ENCODE data around the gene SCAMP3. TPM values are rescaled to one million over a fixed set of nuclear protein-coding genes. Genes with fewer than 3 reads are reported as not detected.
"Not testable (repeated sequence)": the region's sequence is repeated elsewhere in the genome, so short reads cannot be mapped to it uniquely, and the experiment has no call there.

The SCAMP3 gene
- total RNA-seq, 3 donors from 2014 or later = 193 to 214 (median 208) TPM

- no peaks in the 10 kb centered on the region for H3K27me3 Mint-ChIP-seq (ENCODE audit: low read depth)
- DNase-seq = no peak
- H3K9me3 Mint-ChIP-seq = no peaks in the 10 kb centered on the region
- peaks cover 30% of the 10 kb centered on the region for H3K4me1 Mint-ChIP-seq (ENCODE audit: low read depth)
- peak overlapping the region; percentile 84 for H3K4me3 Mint-ChIP-seq
- H3K36me3 Mint-ChIP-seq (ENCODE audit: insufficient read depth) = peaks cover 17% of the 10 kb centered on the region
- ATAC-seq = peak; percentile 1 to 3
These were observed 7.4 kb downstream of the SCAMP3 start for GRCh38 chr1:155254714-155255242.

GRCh38 chr1:155254228-155254713 is 7.9 kb downstream of the SCAMP3 start:
- H3K9me3 Mint-ChIP-seq = no peaks in the 10 kb centered on the region
- no peaks in the 10 kb centered on the region for H3K27me3 Mint-ChIP-seq (ENCODE audit: low read depth)
- peaks cover 30% of the 10 kb centered on the region for H3K4me1 Mint-ChIP-seq (ENCODE audit: low read depth)
- H3K4me3 Mint-ChIP-seq = peak overlapping the region; percentile 84
- DNase-seq (no peak), ATAC-seq (no peak)
- peaks cover 17% of the 10 kb centered on the region for H3K36me3 Mint-ChIP-seq (ENCODE audit: insufficient read depth)

- DNase-seq (no peak), ATAC-seq (no peak)
- Mint-ChIP-seq H3K4me1 (ENCODE audit: low read depth) (peaks cover 30% of the 10 kb centered on the region), H3K27me3 (ENCODE audit: low read depth) (no peaks in the 10 kb centered on the region), H3K9me3 (no peaks in the 10 kb centered on the region), H3K4me3 (peak overlapping the region; percentile 84), H3K36me3 (ENCODE audit: insufficient read depth) (peaks cover 17% of the 10 kb centered on the region)
These were observed 8.4 kb downstream of the SCAMP3 start for GRCh38 chr1:155253797-155254196.

- Mint-ChIP-seq H3K4me1 (ENCODE audit: low read depth) (peaks cover 30% of the 10 kb centered on the region), H3K4me3 (peak overlapping the region; percentile 84), H3K27me3 (ENCODE audit: low read depth) (no peaks in the 10 kb centered on the region), H3K9me3 (no peaks in the 10 kb centered on the region), H3K36me3 (ENCODE audit: insufficient read depth) (peaks cover 13% of the 10 kb centered on the region)
- DNase-seq (no peak), ATAC-seq (no peak)
These were observed 9.0 kb downstream of the SCAMP3 start for GRCh38 chr1:155253208-155253607.

- H3K36me3 Mint-ChIP-seq (ENCODE audit: insufficient read depth) = peaks cover 4% of the 10 kb centered on the region
- H3K4me3 Mint-ChIP-seq = no peak overlapping the region
- DNase-seq (no peak), ATAC-seq (no peak)
- H3K27me3 Mint-ChIP-seq (ENCODE audit: low read depth) = no peaks in the 10 kb centered on the region
- no peaks in the 10 kb centered on the region for H3K9me3 Mint-ChIP-seq
- peaks cover 28% of the 10 kb centered on the region for H3K4me1 Mint-ChIP-seq (ENCODE audit: low read depth)
These were observed 10.6 kb downstream of the SCAMP3 start for GRCh38 chr1:155251566-155251965.

GRCh38 chr1:155250633-155251449 is 11.3 kb downstream of the SCAMP3 start:
- Mint-ChIP-seq H3K4me1 (ENCODE audit: low read depth) (peaks cover 27% of the 10 kb centered on the region), H3K9me3 (no peaks in the 10 kb centered on the region), H3K27me3 (ENCODE audit: low read depth) (no peaks in the 10 kb centered on the region), H3K4me3 (peak overlapping the region; percentile 71), H3K36me3 (ENCODE audit: insufficient read depth) (no peaks in the 10 kb centered on the region)
- DNase-seq (peak; percentile 97), ATAC-seq (peak; percentile 95 to 96)

- peak overlapping the region; percentile 71 for H3K4me3 Mint-ChIP-seq
- H3K36me3 Mint-ChIP-seq (ENCODE audit: insufficient read depth) = no peaks in the 10 kb centered on the region
- peaks cover 23% of the 10 kb centered on the region for H3K4me1 Mint-ChIP-seq (ENCODE audit: low read depth)
- ATAC-seq (peak; percentile 4 to 6), DNase-seq (no peak)
- H3K27me3 Mint-ChIP-seq (ENCODE audit: low read depth) = no peaks in the 10 kb centered on the region
- H3K9me3 Mint-ChIP-seq = no peaks in the 10 kb centered on the region
These were observed 11.9 kb downstream of the SCAMP3 start for GRCh38 chr1:155250246-155250632.

GRCh38 chr1:155247667-155248553 is 14.2 kb downstream of the SCAMP3 start:
- no peak overlapping the region for H3K4me3 Mint-ChIP-seq
- H3K4me1 Mint-ChIP-seq (ENCODE audit: low read depth) = peaks cover 24% of the 10 kb centered on the region
- no peak for ATAC-seq
- peaks cover 3% of the 10 kb centered on the region for H3K36me3 Mint-ChIP-seq (ENCODE audit: insufficient read depth)
- no peaks in the 10 kb centered on the region for H3K9me3 Mint-ChIP-seq
- DNase-seq = no peak
- H3K27me3 Mint-ChIP-seq (ENCODE audit: low read depth) = peaks cover 2% of the 10 kb centered on the region

GRCh38 chr1:155246796-155247195 is 15.4 kb downstream of the SCAMP3 start:
- DNase-seq; H3K4me3 Mint-ChIP-seq; H3K27me3 Mint-ChIP-seq (ENCODE audit: low read depth); H3K36me3 Mint-ChIP-seq (ENCODE audit: insufficient read depth); H3K9me3 Mint-ChIP-seq; ATAC-seq: not testable (repeated sequence)
- H3K4me1 Mint-ChIP-seq (ENCODE audit: low read depth) = peaks cover 32% of the 10 kb centered on the region

- Mint-ChIP-seq H3K4me3 (peak overlapping the region; percentile 90), H3K4me1 (ENCODE audit: low read depth) (peaks cover 42% of the 10 kb centered on the region), H3K9me3 (no peaks in the 10 kb centered on the region), H3K36me3 (ENCODE audit: insufficient read depth) (peaks cover 3% of the 10 kb centered on the region), H3K27me3 (ENCODE audit: low read depth) (peaks cover 2% of the 10 kb centered on the region)
- ATAC-seq = no peak
- no peak for DNase-seq
These were observed 17.0 kb downstream of the SCAMP3 start for GRCh38 chr1:155245163-155245524.

- H3K4me3 Mint-ChIP-seq = peak overlapping the region; percentile 90
- ATAC-seq (peak; percentile 97), DNase-seq (peak; percentile 81)
- H3K36me3 Mint-ChIP-seq (ENCODE audit: insufficient read depth) = peaks cover 3% of the 10 kb centered on the region
- peaks cover 42% of the 10 kb centered on the region for H3K4me1 Mint-ChIP-seq (ENCODE audit: low read depth)
- peaks cover 2% of the 10 kb centered on the region for H3K27me3 Mint-ChIP-seq (ENCODE audit: low read depth)
- H3K9me3 Mint-ChIP-seq = no peaks in the 10 kb centered on the region
These were observed 17.6 kb downstream of the SCAMP3 start for GRCh38 chr1:155244368-155245162.

- no peaks in the 10 kb centered on the region for H3K9me3 Mint-ChIP-seq
- peak overlapping the region; percentile 90 for H3K4me3 Mint-ChIP-seq
- peaks cover 2% of the 10 kb centered on the region for H3K27me3 Mint-ChIP-seq (ENCODE audit: low read depth)
- ATAC-seq = no peak
- H3K36me3 Mint-ChIP-seq (ENCODE audit: insufficient read depth) = peaks cover 3% of the 10 kb centered on the region
- peaks cover 46% of the 10 kb centered on the region for H3K4me1 Mint-ChIP-seq (ENCODE audit: low read depth)
- no peak for DNase-seq
These were observed 19.3 kb downstream of the SCAMP3 start for GRCh38 chr1:155242805-155243358.

- Mint-ChIP-seq H3K27me3 (ENCODE audit: low read depth) (peaks cover 2% of the 10 kb centered on the region), H3K4me3 (no peak overlapping the region), H3K4me1 (ENCODE audit: low read depth) (peaks cover 46% of the 10 kb centered on the region), H3K36me3 (ENCODE audit: insufficient read depth) (peaks cover 3% of the 10 kb centered on the region), H3K9me3 (no peaks in the 10 kb centered on the region)
- ATAC-seq = no peak
- DNase-seq = no peak
These were observed 20.3 kb downstream of the SCAMP3 start for GRCh38 chr1:155241841-155242264.

Measured in activated T-cell treated with anti-CD3 and anti-CD28 coated beads, Interleukin-2, amount 50 U/mL, for 4 hours (primary cell).